Measurements from ENCODE around the gene KLKB1.
"Not testable (repeated sequence)": the region's sequence is repeated elsewhere in the genome, so short reads cannot be mapped to it uniquely, and the experiment has no call there.

Gene KLKB1

DNA sequence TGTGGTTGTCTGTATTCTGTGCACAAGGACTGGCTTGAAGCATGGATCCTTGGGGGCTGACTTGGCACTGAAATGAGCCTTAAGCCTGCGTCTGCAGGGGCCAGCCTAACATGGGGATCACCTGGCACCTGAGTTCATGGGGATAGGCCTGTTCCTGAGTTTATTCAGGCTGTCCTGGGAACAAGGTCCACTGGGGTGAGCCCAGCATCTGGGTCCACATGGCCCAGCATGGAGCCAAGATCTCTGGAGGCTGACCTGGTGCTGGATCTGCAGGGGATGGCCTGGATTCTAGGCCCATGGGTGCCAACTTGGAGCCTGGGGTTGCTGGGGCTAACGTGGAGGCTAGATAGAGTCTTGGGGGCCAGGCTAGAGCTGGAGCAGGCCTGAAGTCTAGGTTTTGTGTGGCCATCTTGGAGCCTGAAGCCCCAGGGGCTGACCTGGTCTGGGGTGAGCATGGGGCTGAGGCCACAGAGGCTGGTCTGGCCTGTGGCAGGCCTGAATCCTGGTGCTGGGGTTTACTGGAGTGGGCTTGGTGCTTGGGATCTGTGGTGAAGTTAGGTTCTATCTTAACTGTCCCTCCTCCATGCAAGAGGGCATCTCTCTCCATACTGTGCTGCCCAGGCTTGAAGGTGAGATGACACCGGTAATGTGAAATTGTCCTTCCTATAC is 652 bp upstream of the KLKB1 start:
- in situ Hi-C loops (cut with MboI; ENCODE audit: low sequenced_read_pairs) = no loop called here

GRCh38 chr4:186227744-186228513 is 622 bp downstream of the KLKB1 start:
- in situ Hi-C loops (cut with MboI; ENCODE audit: low sequenced_read_pairs) = no loop called here

DNA sequence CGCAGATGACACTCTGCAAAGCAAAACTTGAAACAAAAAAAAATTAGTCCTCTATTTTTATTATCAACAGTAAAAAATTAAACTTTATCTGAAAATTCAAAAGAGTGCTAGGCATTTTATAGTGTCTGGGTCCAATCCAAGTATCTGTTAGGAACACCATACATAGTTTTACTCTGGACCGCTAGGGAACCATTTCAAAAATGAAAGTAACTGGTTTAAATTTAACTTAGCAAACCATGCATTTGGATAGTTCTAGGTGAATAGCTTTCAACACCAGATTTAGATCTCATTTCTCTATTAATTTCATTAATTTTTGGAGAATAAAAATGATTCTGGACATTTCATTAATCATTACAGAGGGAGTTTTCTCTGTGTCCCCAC is 1.2 kb downstream of the KLKB1 start:
- in situ Hi-C loops (cut with MboI; ENCODE audit: low sequenced_read_pairs) = no loop called here

- in situ Hi-C loops (cut with MboI; ENCODE audit: low sequenced_read_pairs) = no loop called here
These were observed 7.1 kb downstream of the KLKB1 start for GRCh38 chr4:186234367-186234766.

DNA sequence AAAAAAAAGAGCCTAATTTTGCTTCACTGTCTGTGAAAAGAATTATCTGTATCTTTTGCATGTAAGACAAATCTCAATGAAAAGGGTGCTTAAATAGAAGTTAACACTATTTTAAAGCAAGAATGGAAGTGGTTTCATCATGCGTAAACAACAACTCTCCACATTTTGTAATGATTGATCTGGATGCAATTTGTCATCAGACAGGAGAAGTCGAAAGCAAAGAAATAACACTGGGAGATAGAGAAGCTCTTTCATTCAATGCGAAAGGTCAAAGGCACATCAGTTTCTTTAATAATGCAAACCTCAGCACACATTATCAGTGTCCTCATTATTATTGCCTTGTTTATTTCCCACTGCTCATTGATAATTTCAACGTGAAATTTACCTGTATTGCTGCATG is 8.8 kb downstream of the KLKB1 start:
- in situ Hi-C loops (cut with MboI; ENCODE audit: low sequenced_read_pairs) = no loop called here

GRCh38 chr4:186240452-186240847 is 13.1 kb downstream of the KLKB1 start:
- in situ Hi-C loops (cut with MboI; ENCODE audit: low sequenced_read_pairs) = no loop called here

GRCh38 chr4:186240848-186241491 is 13.7 kb downstream of the KLKB1 start:
- in situ Hi-C loops (cut with MboI; ENCODE audit: low sequenced_read_pairs) = no loop called here

GRCh38 chr4:186241616-186242015 is 14.3 kb downstream of the KLKB1 start:
- in situ Hi-C loops (cut with MboI; ENCODE audit: low sequenced_read_pairs) = no loop called here

DNA sequence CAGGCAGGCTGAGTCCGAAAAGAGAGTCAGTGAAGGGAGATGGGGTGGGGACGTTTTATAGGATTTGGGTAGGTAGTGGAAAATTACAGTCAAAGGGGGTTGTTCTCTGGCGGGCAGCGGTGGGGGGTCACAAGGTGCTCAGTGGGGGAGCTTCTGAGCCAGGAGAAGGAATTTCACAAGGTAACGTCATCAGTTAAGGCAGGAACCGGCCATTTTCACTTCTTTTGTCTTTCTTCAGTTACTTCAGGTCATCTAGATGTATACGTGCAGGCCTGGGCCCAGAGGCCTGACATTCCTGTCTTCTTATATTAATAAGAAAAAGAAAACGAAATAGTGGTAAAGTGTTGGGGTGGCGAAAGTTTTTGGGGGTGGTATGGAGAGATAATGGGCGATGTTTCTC is 14.7 kb downstream of the KLKB1 start:
- in situ Hi-C loops (cut with MboI; ENCODE audit: low sequenced_read_pairs) = not testable (repeated sequence)

GRCh38 chr4:186243331-186243730 is 16.0 kb downstream of the KLKB1 start:
- in situ Hi-C loops (cut with MboI; ENCODE audit: low sequenced_read_pairs) = no loop called here

DNA sequence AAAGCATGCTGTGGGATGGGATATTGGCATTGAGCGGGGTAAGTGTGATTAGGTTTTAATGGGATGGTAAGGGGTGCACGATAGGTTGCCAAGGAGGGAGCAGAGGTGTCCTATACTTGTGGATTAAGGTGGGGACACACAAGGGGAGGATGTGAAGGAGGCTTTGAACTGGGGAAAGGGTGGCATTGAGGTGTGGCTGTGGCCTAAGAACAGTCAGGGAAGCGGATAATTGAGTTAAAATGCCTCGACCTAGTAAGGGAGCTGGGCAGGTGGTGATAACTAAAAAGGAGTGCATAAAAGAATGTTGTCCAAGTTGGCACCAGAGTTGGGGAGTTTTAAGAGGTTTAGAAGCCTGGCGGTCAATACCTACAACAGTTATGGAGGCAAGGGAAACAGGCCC is 17.5 kb downstream of the KLKB1 start:
- in situ Hi-C loops (cut with MboI; ENCODE audit: low sequenced_read_pairs) = no loop called here

DNA sequence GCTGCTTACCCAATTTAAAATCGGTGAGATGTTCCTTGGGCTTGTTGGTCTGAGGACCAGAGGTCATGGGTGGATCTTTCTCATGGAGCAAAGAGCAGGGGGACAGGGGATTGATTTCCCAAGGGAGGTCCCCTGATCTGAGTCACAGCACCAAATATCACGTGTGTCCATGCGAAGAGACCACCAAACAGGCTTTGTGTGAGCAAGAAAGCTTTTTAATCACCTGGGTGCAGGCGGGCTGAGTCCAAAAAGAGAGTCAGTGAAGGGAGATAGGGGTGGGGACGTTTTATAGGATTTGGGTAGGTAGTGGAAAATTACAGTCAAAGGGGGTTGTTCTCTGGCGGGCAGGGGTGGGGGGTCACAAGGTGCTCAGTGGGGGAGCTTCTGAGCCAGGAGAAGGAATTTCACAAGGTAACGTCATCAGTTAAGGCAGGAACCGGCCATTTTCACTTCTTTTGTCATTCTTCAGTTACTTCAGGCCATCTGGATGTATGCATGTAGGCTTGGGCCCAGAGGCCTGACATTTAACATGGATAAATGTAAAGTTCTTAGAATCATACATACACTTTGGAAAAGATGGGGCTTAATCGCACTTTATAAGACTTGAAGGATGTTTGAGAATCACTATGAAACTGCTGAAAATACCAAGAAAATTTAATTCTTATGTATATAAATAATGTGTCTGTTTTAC is 19.9 kb downstream of the KLKB1 start:
- in situ Hi-C loops (cut with MboI; ENCODE audit: low sequenced_read_pairs) = not testable (repeated sequence)

DNA sequence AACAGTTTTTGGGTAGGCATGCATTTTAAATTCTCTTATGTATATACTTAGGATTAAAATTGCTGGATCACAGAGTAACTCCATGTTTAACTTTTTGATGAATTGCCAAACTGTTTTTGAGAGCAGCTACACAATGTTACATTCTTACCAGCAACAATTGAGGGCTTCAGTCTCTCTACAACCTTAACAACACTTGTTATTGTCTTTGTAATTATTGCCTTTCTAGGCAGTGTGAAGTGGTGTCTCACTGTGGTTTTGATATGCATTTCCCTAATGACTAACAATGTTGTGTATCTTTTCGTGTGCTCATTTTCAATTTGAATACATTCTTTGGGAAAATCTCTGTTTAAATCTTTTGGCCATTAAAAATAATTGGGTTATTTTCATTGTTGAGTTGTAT is 21.3 kb downstream of the KLKB1 start:
- in situ Hi-C loops (cut with MboI; ENCODE audit: low sequenced_read_pairs) = no loop called here

DNA sequence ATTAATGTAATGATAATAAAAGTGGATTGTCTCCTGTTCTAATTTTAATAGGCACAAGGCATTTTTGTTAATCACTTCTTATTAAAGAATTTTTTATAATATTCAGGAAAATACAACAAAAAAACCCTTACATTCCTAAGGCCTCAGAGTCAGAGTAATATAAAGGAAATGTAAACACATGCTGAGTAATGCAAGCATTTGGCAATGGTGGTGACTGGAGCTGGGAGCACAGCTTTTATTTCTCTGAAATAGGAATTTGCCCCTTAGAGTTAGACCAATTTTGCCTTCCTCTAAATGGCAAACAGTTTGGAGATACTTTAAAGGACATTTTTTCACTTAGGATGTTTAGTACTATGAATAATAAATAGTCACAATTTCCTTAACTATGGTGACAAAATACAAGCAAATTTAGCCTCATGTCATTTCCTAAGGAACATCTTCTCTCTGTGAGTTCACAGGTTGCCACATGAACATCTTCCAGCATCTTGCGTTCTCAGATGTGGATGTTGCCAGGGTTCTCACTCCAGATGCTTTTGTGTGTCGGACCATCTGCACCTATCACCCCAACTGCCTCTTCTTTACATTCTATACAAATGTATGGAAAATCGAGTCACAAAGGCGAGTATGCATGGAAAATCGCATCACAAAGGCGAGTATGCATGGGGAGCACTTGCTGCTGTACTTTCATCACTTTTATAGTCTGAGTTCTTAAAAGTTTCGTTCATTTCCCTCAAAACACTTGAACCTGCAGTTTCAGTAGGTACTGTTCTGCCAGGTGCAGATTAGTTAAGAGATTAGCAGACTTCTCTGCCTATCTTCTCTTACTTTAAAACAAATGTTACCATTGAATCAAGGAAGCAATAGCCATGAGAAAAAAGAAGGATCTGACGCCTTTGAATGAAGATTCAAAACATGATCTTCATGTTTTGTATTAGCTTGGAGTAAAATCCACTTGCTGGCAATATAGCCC is 22.8 kb downstream of the KLKB1 start:
- in situ Hi-C loops (cut with MboI; ENCODE audit: low sequenced_read_pairs) = no loop called here

- in situ Hi-C loops (cut with MboI; ENCODE audit: low sequenced_read_pairs) = no loop called here
These were observed 23.5 kb downstream of the KLKB1 start for GRCh38 chr4:186250760-186251159.

GRCh38 chr4:186255122-186255521 is 27.8 kb downstream of the KLKB1 start:
- in situ Hi-C loops (cut with MboI; ENCODE audit: low sequenced_read_pairs) = no loop called here

DNA sequence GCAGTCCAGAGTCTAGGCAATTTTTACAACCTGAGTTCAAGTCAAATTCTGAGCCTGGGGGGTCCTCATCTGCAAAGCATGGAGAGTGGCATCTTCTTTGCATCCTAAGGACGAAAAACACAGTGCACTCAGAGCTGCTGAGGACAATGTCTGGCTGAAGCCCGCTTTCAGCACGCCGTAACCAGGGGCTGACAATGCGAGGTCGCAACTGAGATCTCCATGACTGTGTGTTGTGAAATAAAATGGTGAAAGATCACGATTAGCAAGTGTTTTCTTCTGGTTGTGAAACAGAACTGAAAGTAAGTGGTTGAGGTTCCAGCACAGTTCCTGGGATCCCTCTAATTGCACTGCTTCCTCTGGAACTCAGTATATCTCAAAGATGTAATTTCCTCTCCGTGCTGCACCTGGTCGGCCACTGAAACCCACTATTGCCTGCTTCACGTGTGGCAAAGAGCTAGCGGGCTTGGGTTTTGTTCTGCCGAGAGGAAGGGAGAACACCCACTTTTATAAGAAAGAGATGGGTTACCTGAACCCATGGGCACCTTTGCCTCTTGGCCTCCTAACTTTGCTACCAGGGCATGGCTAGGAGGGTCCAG is 31.0 kb downstream of the KLKB1 start:
- in situ Hi-C loops (cut with MboI; ENCODE audit: low sequenced_read_pairs) = no loop called here

DNA sequence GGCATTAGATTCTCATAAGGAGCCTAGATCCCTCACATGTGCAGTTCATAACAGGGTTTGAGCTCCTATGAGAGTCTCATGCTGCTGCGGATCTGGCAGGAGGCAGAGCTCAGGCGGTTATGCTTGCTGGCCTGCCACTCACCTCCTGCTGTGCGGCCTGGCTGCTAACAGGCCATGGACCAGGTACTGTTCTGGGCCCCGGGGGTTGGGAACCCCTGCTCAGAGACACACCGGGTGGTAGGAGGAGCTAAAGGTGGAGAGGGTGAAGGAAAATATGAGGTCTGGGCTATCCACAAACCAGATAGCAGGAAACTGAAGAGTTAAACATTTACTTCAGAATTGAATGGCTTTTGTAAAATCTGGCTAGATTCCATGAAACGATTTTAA is 32.8 kb downstream of the KLKB1 start:
- in situ Hi-C loops (cut with MboI; ENCODE audit: low sequenced_read_pairs) = no loop called here

GRCh38 chr4:186260504-186261448 is 33.5 kb downstream of the KLKB1 start:
- in situ Hi-C loops (cut with MboI; ENCODE audit: low sequenced_read_pairs) = no loop called here
